Activated CD4-positive, alpha-beta T cell treated with anti-CD3 and anti-CD28 coated beads for 36 hours (primary cell): ENCODE data around the gene CYP24A1. TPM values are rescaled to one million over a fixed set of nuclear protein-coding genes. Genes with fewer than 3 reads are reported as not detected.

Experiments
- ATAC-seq: fragments of 200-7000 bp; cut with Tn5 transposase; one replicate; pipeline ENCODE4 v1.10.0; 2021; ENCODE audit warnings: mild to moderate bottlenecking, moderate library complexity
- CTCF ChIA-PET: fragments of 350-600 bp; sonication (Branson Sonifier 250); formaldehyde crosslinking; loops from one replicate; lab custom pipeline; 2021; ENCODE audit warnings: antibody characterized with exemption; lab: Charles Lee
- POLR2A ChIA-PET: fragments of 350-600 bp; sonication (Branson Sonifier 250); formaldehyde crosslinking; loops from one replicate; lab custom pipeline; 2021; ENCODE audit warnings: antibody characterized with exemption, inconsistent platforms; lab: Charles Lee
- DNase-seq: peaks from one replicate; pipeline ENCODE4 v3.0.0-alpha.2; 2020
- H3K27ac Mint-ChIP-seq: one replicate; pipeline ENCODE4 v1.8.0; 2021; ENCODE audit warnings: mixed read lengths
- H3K27me3 Mint-ChIP-seq: one replicate; pipeline ENCODE4 v1.8.0; 2021; ENCODE audit warnings: mixed read lengths
- H3K36me3 Mint-ChIP-seq: one replicate; pipeline ENCODE4 v1.8.0; 2021; ENCODE audit warnings: low read depth, mixed read lengths
- H3K4me1 Mint-ChIP-seq: one replicate; pipeline ENCODE4 v1.8.0; 2021; ENCODE audit warnings: mixed read lengths
- H3K4me3 Mint-ChIP-seq: one replicate; pipeline ENCODE4 v1.8.0; 2021; ENCODE audit warnings: mild to moderate bottlenecking, moderate library complexity, mixed read lengths
- H3K9me3 Mint-ChIP-seq: one replicate; pipeline ENCODE4 v1.8.0; 2021; ENCODE audit warnings: low read depth, mixed read lengths
- intact Hi-C, 2 experiments: fragments of 100-400 bp; cut with DNase I in 1 of 2; cut with micrococcal nuclease in 1 of 2; formaldehyde crosslinking; loops; one replicate each; pipeline versions ENCODE4 v1.14.2 to v1.15.1; 2022 to 2024; cut with DNase I, micrococcal nuclease
- total RNA-seq, 2 experiments: library from RNA; stranded (reverse); gene quantifications; one replicate each; pipeline ENCODE4 v1.2.3, GENCODE V29; 2021

The CYP24A1 gene
- total RNA-seq, 2 experiments from 2014 or later: 0.07 TPM; not detected in 1

GRCh38 chr20:54107181-54107580, 66.6 kb downstream of the CYP24A1 start:
- no peak for ATAC-seq
- no peaks in the 10 kb centered on the region for H3K9me3 Mint-ChIP-seq
- H3K27ac Mint-ChIP-seq: no peak overlapping the region
- H3K36me3 Mint-ChIP-seq: no peaks in the 10 kb centered on the region
- no peak overlapping the region for H3K4me3 Mint-ChIP-seq
- POLR2A ChIA-PET: no interaction called here
- no peak for DNase-seq
- intact Hi-C loops: no loop called here
- peaks cover 10% of the 10 kb centered on the region for H3K27me3 Mint-ChIP-seq
- CTCF ChIA-PET: interaction anchor here (1.2 to 5.1 kb wide), 4 partner anchors 10 to 540 kb away, joined by 3 to 62 read pairs (median 16); no protein-coding TSS in a partner anchor
- H3K4me1 Mint-ChIP-seq: peaks cover 5% of the 10 kb centered on the region

- Mint-ChIP-seq H3K4me3 (no peak overlapping the region), H3K36me3 (no peaks in the 10 kb centered on the region), H3K9me3 (no peaks in the 10 kb centered on the region), H3K4me1 (peaks cover 5% of the 10 kb centered on the region), H3K27me3 (peaks cover 10% of the 10 kb centered on the region), H3K27ac (no peak overlapping the region)
- CTCF ChIA-PET: interaction anchor here (0.9 to 5.1 kb wide), 7 partner anchors 9 to 541 kb away, joined by 3 to 62 read pairs (median 4); no protein-coding TSS in a partner anchor
- intact Hi-C loops: no loop called here
- POLR2A ChIA-PET: no interaction called here
- ATAC-seq (no peak), DNase-seq (no peak)
Observed at GRCh38 chr20:54106162-54106561, 67.6 kb downstream of the CYP24A1 start.

GRCh38 chr20:54105653-54106052, 68.1 kb downstream of the CYP24A1 start:
- ATAC-seq (no peak), DNase-seq (no peak)
- H3K4me3 Mint-ChIP-seq: no peak overlapping the region
- POLR2A ChIA-PET: no interaction called here
- peaks cover 10% of the 10 kb centered on the region for H3K27me3 Mint-ChIP-seq
- H3K27ac Mint-ChIP-seq: no peak overlapping the region
- H3K4me1 Mint-ChIP-seq: peaks cover 5% of the 10 kb centered on the region
- CTCF ChIA-PET: interaction anchor here (0.9 to 5.1 kb wide), 9 partner anchors 9 to 541 kb away, joined by 3 to 62 read pairs (median 4); no protein-coding TSS in a partner anchor
- H3K36me3 Mint-ChIP-seq: no peaks in the 10 kb centered on the region
- intact Hi-C loops: no loop called here
- H3K9me3 Mint-ChIP-seq: no peaks in the 10 kb centered on the region

- peaks cover 5% of the 10 kb centered on the region for H3K4me1 Mint-ChIP-seq
Observed at GRCh38 chr20:54104781-54105180, 69.0 kb downstream of the CYP24A1 start.

GRCh38 chr20:54103762-54104600, 69.8 kb downstream of the CYP24A1 start:
- ChIA-PET POLR2A (interaction anchor here (0.8 kb wide), 1 partner anchor 174 kb away, joined by 3 read pairs; no protein-coding TSS in a partner anchor), CTCF (interaction anchor here (0.6 to 5.1 kb wide), 27 partner anchors 8 to 543 kb away, joined by 3 to 62 read pairs (median 3); partner anchors contain the start of genes CYP24A1 and PFDN4)
- no peak for DNase-seq
- Mint-ChIP-seq H3K36me3 (no peaks in the 10 kb centered on the region), H3K27ac (no peak overlapping the region), H3K4me1 (peaks cover 5% of the 10 kb centered on the region), H3K9me3 (no peaks in the 10 kb centered on the region), H3K4me3 (no peak overlapping the region), H3K27me3 (peaks cover 10% of the 10 kb centered on the region)
- ATAC-seq: no peak
- intact Hi-C loops: no loop called here

More at GRCh38 chr20:54104781-54105180, 69.0 kb downstream of the CYP24A1 start:
- no peak overlapping the region for H3K4me3 Mint-ChIP-seq
- H3K9me3 Mint-ChIP-seq: no peaks in the 10 kb centered on the region
- no peak for ATAC-seq
- intact Hi-C loops: no loop called here
- DNase-seq: no peak
- ChIA-PET CTCF (interaction anchor here (0.7 to 5.1 kb wide), 16 partner anchors 9 to 542 kb away, joined by 3 to 62 read pairs (median 4); partner anchors contain the start of gene PFDN4), POLR2A (interaction anchor here (0.8 kb wide), 1 partner anchor 175 kb away, joined by 3 read pairs; no protein-coding TSS in a partner anchor)
- H3K27ac Mint-ChIP-seq: no peak overlapping the region
- peaks cover 10% of the 10 kb centered on the region for H3K27me3 Mint-ChIP-seq
- no peaks in the 10 kb centered on the region for H3K36me3 Mint-ChIP-seq

Other genes starting within 250 kb of the CYP24A1 start
- under 1 TPM; 0.09 to 0.14 TPM for gene BCAS1, start 103.4 kb downstream of the CYP24A1 start, total RNA-seq
- gene PFDN4, start 34.1 kb upstream of the CYP24A1 start, total RNA-seq: 10 to 100 TPM; 55.4 to 60.5 TPM